ENCODE results near the gene JMJD4. TPM values are rescaled to one million over a fixed set of nuclear protein-coding genes. Genes with fewer than 3 reads are reported as not detected.

JMJD4 gene
- total and polyA plus RNA-seq, 2 experiments from 2014 or later = 30.1 to 42.3 TPM

- Histone ChIP-seq H3K4me3 (no peak overlapping the region), H3K9me3 (ENCODE audit: low read depth) (no peaks in the 10 kb centered on the region), H3K36me3 (no peaks in the 10 kb centered on the region), H3K27ac (no peak overlapping the region), H3K4me1 (ENCODE audit: low read depth) (no peaks in the 10 kb centered on the region), H3K27me3 (no peaks in the 10 kb centered on the region)
- DNase-seq (ENCODE audit: low read depth in 1 of 2, low spot score in 1 of 2) = no peak
- TF ChIP-seq, protein P1, sequence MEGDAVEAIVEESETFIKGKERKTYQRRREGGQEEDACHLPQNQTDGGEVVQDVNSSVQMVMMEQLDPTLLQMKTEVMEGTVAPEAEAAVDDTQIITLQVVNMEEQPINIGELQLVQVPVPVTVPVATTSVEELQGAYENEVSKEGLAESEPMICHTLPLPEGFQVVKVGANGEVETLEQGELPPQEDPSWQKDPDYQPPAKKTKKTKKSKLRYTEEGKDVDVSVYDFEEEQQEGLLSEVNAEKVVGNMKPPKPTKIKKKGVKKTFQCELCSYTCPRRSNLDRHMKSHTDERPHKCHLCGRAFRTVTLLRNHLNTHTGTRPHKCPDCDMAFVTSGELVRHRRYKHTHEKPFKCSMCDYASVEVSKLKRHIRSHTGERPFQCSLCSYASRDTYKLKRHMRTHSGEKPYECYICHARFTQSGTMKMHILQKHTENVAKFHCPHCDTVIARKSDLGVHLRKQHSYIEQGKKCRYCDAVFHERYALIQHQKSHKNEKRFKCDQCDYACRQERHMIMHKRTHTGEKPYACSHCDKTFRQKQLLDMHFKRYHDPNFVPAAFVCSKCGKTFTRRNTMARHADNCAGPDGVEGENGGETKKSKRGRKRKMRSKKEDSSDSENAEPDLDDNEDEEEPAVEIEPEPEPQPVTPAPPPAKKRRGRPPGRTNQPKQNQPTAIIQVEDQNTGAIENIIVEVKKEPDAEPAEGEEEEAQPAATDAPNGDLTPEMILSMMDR (IDR thresholded peaks at IDR 0.05; ENCODE audit: low read depth, low read length) = no peak
Measured at GRCh38 chr1:227779021-227779441, 43.9 kb upstream of the JMJD4 start.

GRCh38 chr1:227778401-227778947 is 43.4 kb upstream of the JMJD4 start:
- H3K27me3 ChIP-seq = no peaks in the 10 kb centered on the region

DNA sequence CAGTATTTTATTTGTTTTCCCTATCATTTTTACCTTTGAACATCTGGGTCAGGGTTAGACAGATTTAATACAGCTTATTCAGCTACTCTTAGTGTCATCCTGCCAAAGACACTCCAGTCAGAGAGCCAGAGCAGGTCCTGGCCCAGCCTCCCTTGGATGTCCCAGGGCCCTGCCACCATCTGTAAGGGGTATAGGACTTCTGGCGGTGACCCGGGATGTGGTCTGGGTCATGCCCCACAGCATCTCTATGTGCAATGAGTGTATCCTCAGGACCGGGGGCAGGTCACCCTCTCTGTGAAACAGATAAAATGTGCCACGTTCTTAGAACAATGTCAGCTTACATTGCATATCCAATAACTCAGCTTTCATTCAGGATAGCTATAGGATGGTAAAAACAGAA is 42.5 kb upstream of the JMJD4 start:
- H3K36me3 ChIP-seq = no peaks in the 10 kb centered on the region
- TF ChIP-seq, protein P1 (IDR thresholded peaks at IDR 0.05; ENCODE audit: low read depth, low read length) = no peak
- no peaks in the 10 kb centered on the region for H3K27me3 ChIP-seq
- no peak for DNase-seq (ENCODE audit: low read depth in 1 of 2, low spot score in 1 of 2)
- no peaks in the 10 kb centered on the region for H3K4me1 ChIP-seq (ENCODE audit: low read depth)
- no peak overlapping the region for H3K27ac ChIP-seq
- H3K9me3 ChIP-seq (ENCODE audit: low read depth) = no peaks in the 10 kb centered on the region
- H3K4me3 ChIP-seq = no peak overlapping the region

More at GRCh38 chr1:227778401-227778947, 43.4 kb upstream of the JMJD4 start:
- Histone ChIP-seq H3K36me3 (no peaks in the 10 kb centered on the region), H3K4me3 (no peak overlapping the region), H3K9me3 (ENCODE audit: low read depth) (no peaks in the 10 kb centered on the region), H3K27ac (no peak overlapping the region), H3K4me1 (ENCODE audit: low read depth) (no peaks in the 10 kb centered on the region)
- TF ChIP-seq, protein P1 (IDR thresholded peaks at IDR 0.05; ENCODE audit: low read depth, low read length) = no peak
- DNase-seq (ENCODE audit: low read depth in 1 of 2, low spot score in 1 of 2) = no peak

DNA sequence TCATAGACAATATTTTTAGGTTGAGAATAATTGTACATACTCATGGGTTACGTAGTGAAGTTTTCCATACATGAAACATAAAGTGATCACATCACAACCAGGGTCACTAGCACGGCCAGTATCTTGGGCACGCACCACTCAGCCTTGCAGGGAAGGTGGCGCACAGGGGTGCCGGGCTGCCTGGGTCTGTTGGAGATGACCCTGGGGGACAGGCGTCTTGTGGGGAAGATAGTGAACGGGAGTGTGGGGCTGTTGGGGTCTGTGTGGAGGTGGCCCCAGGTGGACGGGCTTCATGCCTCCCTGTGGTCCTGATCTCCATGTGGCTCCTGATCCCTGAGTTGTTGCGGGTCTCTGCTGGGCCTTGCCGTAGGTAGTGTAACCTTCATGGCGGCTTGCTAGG is 42.1 kb upstream of the JMJD4 start:
- DNase-seq (ENCODE audit: low read depth in 1 of 2, low spot score in 1 of 2) = no peak
- no peaks in the 10 kb centered on the region for H3K27me3 ChIP-seq
- no peaks in the 10 kb centered on the region for H3K9me3 ChIP-seq (ENCODE audit: low read depth)
- H3K36me3 ChIP-seq = no peaks in the 10 kb centered on the region
- H3K4me3 ChIP-seq = no peak overlapping the region
- H3K27ac ChIP-seq = no peak overlapping the region
- no peaks in the 10 kb centered on the region for H3K4me1 ChIP-seq (ENCODE audit: low read depth)
- TF ChIP-seq, protein P1 (IDR thresholded peaks at IDR 0.05; ENCODE audit: low read depth, low read length) = no peak

GRCh38 chr1:227776331-227776771 is 41.2 kb upstream of the JMJD4 start:
- peak in 1 of 2 donors; percentile 46 for DNase-seq (ENCODE audit: low read depth in 1 of 2, low spot score in 1 of 2)
- H3K27me3 ChIP-seq = no peaks in the 10 kb centered on the region
- no peak overlapping the region for H3K27ac ChIP-seq
- no peaks in the 10 kb centered on the region for H3K4me1 ChIP-seq (ENCODE audit: low read depth)
- H3K36me3 ChIP-seq = no peaks in the 10 kb centered on the region
- no peaks in the 10 kb centered on the region for H3K9me3 ChIP-seq (ENCODE audit: low read depth)
- TF ChIP-seq, protein P1 (IDR thresholded peaks at IDR 0.05; ENCODE audit: low read depth, low read length) = no peak
- no peak overlapping the region for H3K4me3 ChIP-seq
